NCI-H748 (cell line): ENCODE measurements around the gene SMARCC1.

ENCODE experiments used
- DNase-seq: peaks from one replicate; lab custom pipeline; 2025; ENCODE audit not compliant: unreplicated experiment; lab: John Stamatoyannopoulos, UW

The SMARCC1 gene

DNA sequence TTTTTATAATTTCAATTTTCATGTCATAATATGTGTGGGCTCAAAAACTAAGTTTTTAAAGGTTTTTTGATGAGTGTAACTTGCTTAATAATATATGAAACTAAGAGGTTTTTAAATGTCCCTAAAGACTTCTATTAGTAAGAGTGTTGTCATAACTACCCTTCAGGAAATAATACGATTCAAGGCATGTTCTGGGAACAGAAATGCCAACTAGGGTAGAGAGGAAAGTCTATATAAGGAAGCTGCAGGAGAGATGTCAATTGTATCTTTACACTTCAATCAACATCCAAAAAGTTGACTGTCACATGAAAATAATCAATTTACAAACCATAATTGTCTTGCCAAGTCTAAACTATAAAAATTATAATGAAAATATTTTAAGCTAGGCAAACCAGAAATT, 76.3 kb downstream of the SMARCC1 start:
- DNase-seq: no peak

DNA sequence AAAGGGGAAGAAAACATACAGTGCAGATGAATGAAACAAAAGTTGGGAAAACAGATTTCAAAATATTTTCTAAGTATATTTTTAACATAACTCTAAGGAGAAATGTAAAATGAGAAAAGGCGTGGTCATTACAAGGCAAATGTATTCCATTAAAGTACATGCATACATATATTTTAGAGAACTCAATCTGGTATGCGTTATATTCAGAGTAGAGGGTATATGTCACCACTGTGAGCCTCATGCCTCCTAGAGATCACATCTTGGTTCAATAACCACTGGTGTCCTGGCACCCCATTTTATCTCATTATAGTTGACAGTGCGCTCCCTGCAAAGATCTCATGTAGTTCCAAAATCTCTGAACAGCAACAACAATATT, 77.5 kb downstream of the SMARCC1 start:
- DNase-seq: no peak

DNA sequence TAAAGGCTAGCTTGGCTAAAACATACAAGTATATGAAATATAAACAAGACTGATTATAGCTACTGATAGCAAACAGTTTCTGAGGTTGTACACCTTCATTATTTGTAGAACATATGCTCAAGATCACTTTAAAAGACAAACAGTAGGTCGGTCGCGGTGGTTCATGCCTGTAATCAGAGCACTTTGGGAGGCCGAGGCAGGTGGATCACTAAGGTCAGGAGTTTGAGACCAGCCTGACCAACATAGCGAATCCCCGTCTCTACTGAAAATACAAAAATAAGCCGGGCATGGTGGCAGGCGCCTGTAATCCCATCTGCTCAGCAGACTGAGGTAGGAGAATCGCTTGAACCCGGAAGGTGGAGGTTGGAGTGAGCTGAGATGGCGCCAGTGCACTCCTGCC, 80.3 kb downstream of the SMARCC1 start:
- no peak for DNase-seq

DNA sequence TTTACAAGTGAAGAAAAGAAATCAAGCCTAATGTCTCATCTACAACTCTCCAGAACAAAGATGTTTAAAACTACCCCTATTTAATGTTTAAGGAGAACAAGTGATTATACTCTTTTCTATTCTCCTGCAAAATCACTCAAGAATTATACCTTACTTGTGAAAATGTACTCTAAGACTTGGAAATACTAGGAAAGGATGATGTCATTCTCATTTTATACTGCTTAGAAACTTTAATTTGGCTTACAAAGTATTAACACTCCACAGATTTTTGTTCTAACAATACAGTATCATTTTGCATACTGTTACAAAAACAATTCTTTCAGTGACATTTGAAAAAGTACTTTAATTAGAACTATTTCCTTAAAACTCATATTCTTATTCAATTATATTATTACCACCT, 89.5 kb downstream of the SMARCC1 start:
- no peak for DNase-seq

DNA sequence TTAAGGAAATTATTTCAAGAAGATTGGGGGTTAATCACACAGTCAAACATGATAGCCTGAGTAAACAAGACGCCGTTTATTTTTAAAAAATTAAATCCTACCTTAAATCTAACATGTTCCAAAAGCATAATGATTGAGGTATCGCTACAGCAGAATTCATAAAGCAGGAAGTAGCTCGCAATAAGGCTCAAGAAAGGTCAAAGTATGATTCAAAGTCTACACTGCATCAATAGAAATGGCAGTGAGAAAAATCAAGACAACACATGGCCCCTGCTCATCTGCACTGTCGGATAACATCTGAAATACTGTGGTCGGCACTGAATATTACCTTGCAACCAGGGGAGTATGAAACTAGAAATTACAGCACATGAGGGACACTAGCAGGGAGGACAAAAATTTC, 93.2 kb downstream of the SMARCC1 start:
- DNase-seq: no peak

DNA sequence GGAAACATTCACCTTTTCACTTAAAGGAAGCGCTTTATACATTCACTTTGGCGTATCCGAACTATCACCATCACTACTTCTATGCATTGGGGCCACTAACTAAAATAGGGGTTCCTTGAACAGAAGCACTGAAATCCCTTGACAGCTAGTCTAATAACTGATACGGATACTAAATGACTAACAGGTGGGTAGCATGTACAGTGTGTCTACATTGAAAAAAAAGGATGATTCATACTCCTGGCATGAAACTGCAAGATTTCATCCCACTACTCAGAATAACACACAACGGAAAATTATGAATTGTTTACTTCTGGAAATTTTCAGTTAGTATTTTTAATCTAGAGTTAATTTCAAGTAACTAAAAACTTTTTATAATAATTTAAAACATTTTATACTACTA, 96.7 kb downstream of the SMARCC1 start:
- DNase-seq: no peak

DNA sequence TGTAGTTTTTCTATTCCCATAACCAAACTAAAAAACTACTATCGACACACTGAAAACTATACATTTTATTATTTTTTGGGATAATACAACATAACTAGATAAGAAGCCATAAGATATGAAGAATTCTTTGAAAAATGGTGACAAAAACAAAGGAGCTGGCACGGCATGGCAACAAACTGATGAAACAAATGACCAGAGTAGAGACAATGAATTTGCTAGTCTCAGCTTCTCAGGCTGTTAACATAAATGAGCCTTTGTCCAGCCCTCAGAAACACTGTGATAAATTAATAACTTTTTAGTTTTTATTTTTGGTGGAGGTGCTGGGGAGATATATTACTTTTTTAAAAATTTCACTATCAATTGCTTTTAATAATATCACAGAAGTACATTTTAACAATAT, 100.7 kb downstream of the SMARCC1 start:
- DNase-seq: no peak

DNA sequence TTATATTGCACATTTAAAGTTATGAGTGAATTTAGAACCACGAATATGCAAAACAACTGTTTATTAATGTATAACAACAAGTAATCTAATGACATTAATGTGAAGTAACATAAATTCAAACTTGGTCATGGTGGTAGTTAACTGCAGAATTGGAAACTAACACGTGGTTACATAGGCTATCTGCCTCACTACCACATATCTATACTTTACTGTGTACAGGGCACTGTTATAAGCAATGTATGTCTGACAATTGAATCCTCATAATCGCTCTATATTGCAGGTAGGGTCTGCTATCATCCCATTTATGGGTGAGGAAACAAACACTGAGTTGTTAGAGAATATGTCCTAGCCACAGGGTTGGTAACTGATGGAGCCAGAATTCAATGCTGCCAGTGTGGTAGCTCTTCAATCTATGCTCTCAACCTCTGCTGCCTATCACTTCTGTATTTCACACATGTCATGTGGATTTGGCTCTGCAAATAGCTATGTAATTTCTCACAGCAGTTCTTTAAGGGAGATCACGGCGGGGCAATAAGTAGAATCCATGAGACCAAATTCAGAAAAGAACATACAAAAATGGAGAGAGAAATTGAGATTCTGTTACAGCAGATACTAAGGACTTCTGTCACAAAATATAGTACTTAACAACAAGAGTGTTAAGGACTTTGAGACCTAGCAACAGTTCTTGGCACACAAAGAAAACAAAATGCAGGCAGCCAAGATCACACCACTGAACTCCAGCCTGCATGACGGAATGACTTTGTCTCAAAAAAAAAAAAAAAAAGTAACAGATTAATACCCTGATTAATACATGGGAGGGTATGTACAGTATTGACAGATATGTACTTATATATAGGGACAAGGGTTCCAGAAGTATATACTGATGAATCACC, 103.0 kb downstream of the SMARCC1 start:
- DNase-seq: no peak

DNA sequence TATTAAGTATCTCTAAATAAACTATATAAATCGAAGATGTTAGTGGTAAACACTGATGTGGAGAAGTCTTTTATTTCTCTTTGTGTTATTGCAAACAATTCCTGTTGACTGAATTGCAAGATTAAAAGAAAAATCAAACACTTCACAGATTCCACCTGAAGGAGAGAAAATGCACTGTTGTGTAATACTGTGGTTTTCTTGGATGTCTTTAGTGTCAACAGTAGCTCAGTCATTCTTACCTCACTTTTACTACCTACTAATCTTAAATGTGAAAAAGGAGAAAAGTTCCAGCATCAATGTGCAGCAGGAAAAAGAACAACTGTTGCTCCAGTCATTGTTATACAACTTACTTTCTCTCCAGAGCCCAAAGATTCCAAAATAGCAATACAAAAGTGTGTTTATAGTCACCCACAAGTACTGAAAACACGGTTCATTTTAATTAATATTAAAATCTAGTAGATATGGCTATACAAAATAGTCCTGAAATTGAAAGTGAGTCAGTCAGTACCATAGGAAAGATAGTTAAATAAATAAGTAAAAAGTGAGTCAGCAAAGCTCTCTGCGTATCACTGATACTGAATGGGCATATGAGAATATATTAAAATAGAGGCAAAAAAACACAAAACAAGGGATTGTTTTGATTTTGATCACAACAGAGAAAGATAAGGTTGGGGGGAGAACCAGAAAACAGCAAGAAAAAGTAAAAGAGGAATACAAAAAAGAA, 112.5 kb downstream of the SMARCC1 start:
- DNase-seq: no peak

DNA sequence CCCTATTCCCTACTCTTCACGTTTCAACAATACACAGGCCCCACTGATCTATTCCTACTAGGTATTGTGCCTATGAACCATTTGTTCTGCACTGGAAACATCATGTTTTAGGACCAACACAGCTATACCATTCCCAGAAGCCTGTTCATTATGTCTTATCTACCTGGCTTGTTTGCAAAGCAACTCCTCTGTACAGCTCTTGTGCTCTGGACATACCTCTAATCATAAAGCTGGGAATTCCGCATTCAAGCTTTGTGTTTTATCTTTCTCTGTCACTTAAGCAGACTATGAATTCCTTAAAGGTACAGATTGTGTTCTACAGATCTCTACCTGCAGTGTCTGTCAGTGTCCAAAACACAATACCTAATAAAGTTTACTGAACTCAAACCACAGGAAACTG, 115.6 kb downstream of the SMARCC1 start:
- DNase-seq: no peak

DNA sequence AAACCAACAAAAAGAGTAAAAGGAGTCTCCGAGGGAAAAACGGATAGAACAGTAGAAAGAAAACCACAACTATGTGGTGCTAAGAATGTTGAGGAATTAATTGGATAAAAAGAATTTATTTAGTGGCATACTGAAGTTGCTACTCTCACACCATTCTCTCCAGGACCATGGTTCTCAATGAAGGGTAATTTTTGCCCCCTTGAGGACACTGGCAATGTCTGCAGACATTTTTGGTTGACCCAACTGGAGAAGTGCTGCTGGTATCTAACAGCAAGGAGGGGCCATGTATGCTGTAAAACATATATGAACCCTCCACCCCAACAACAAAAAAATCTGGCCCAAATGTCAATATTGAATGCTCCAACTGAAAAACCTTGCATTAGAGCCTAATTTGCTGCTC, 117.2 kb downstream of the SMARCC1 start:
- DNase-seq: peak; percentile 0

DNA sequence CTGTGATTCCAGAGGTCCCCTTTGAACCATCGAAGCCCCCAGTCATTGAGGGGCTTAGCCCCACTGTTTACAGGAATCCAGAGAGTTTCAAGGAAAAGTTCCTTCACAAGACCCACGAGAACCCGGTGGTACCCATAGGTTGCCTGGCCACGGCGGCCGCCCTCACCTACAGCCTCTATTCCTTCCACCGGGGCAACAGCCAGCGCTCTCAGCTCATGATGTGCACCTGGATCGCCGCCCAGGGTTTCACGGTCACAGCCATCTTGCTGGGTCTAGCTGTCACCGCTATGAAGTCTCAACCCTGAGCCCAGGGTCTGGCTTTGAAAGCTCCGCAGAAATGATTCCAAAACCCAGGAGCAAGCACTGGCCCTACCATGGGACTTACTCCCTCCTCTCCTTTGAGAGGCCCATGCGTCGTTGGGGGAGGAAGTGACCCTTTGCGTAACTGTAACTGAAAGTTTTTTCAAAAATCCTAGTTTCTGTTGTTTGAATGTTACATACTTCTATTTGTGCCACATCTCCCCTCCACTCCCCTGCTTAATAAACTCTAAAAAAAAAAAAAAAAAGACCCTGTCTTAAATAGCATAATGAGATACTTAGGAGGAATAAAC, 118.0 kb downstream of the SMARCC1 start:
- no peak for DNase-seq

DNA sequence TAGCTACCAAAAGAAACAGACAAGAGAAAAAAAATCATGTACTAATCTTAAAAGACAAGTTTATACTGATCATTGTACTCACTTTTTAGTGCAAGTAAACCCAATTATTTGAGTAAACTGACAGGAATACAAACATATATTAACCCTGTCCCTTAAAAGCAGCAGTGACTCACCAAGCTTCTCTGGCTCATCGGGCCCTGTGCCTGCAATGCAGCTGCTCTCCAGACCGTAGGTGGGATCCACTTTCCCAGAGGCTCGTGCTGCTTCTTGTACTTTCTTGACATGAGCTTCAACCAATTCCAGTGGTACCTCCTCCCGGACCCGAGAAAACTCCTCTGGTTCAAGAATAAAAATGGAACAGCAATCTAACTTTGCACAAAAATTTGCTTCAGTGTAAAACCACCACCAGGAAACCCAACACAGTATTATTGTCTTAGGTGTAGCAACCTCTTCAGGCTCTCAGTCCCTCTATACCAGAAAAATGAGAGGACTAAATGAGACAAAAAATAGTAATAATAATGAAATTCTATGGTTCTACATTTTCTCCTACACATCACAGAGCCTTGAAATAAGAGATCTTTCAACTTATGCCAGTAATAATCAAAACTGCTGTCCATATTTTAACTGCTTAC, 120.5 kb downstream of the SMARCC1 start:
- no peak for DNase-seq

DNA sequence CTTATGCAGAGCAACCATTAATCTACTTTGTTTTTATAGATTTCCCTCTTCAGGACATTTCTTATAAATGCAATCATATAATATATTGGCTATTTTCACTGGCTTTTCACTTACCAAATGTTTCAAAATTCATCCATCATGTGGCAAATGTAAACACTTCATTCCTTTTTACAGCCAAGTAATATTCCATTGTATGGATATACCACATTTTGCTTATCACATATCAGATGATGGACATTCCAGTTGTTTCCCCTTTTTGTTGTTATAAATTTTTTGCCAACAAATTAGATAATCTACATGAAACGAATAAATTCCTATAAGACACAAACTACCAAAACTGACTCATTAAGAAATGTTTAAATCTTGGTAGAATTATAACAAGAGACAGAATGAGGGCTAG, 123.2 kb downstream of the SMARCC1 start:
- DNase-seq: no peak

DNA sequence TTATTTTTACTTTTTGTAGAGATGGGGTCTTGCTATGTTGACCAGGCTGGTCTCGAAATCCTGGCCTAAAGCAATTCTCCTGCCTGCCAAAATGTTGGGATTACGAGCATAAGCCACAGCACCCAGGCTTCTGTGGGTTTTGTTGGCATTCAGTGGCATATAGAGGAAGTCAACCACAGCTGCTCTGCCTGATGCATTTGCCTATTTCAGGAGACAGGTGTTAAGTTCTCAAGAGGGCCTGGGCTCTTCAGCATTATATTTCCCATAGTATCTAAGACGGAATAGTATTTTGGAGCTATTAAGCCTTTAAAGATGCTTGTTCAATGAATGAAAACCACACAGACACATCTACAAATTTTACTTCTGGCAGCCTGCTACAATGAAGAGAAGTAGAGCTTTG, 129.6 kb downstream of the SMARCC1 start:
- DNase-seq: no peak

DNA sequence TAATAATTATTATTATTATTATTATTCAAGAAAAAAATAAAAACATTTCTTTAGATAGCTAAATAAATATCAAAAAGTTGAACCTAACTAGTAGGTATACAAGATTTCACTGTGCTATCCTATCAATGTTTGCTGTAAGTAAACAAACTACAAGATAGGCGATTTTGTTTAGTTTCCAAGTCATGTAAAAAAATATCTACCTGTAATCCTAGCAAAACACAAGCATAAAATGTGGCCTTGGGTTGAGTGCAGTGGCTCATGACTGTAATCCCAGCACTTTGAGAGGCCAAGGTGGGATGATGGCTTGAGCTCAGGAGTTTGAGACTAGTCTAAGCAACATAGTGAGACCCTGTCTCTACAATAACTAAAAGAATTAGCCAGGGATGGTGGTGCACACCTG, 131.4 kb downstream of the SMARCC1 start:
- DNase-seq: no peak

DNA sequence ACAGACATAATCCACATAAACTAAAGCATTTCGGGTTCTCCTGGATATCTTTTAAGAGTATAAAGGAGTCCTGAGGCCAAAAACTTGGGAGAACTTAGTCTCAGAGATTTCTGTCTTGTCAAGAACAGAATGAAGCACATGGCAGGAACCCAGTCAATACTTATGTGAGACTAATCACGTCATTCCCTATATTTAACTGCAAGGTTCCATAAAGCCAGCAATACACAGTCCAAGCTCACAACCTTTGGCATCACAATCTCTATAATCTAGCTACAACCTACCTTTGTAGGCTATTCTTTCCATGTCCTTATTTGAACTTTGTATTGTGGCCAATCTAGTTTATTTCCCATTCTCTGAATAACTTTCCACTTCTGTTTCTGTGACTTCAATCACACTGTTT, 134.1 kb downstream of the SMARCC1 start:
- DNase-seq: no peak

DNA sequence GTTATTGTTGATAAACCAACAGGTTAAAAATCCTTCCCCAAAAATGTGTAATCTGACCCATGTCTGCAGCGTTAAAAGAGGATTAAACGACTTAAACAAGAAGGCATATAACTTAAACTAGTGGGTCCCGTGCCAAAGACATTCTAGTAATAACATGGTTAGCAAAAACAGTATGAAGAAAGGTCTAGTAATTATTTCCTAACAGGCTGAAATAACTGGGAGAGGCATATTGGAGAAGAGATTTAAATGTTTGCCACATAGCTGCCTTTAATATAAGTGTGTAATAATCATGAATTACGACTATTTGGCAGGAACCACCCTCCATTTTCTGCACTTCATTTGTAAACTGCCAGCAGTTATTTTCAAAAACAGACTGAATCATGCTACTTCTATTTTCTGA, 135.3 kb downstream of the SMARCC1 start:
- DNase-seq: no peak

DNA sequence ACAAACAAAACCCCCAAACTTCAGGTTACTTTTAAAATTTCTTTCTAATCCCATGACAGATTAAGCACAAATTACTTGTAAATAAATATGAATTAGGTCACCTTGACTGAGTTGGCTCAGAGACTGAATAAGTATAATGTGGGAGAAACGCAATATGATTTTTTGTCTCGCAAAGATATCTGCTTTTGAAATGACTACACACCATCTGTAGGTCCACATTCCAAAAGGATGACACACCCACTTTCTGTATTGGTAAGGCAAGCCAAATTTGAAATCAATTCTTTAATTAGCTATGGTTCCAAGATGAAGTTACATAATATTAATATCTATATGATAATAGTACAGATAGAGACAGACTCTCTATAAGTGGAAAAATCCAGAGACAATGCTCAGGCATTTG, 136.1 kb downstream of the SMARCC1 start:
- DNase-seq: no peak

DNA sequence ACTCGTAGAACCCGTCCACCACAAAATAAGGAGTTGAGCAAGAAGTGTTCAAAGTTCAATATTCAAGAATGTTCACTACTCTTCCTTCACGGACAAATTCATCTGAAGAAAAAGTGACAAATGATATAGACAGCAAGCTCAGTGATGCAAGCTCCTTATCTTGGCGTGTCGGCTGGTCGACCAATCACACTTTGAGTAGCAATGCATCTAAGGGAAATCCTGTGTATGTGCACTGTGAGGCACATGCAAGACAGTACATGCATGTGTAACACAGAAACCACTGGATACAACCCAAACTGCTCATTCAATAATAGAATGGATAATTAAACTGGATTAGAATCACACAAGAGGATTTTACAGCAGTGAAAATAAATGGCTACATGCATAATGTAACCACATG, 138.6 kb downstream of the SMARCC1 start:
- DNase-seq: no peak

DNA sequence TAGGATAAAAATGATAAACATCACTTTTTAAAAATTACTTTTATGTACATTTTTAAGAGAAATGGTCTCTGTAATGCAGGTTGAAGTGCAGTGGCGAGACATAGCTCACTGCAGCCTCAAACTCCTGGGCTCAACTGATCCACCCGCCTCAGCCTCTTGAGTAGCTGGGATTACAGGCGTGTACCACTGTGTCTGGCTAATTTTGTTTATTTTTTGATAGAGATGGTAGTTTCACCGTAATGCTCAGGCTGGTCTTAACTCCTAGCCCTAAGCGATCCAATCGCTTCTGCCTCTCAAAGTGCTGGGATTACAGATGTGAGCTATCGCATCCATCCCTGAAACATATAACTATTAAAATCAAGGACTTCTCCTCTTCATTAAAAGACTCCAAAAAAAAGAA, 140.0 kb downstream of the SMARCC1 start:
- DNase-seq: no peak

DNA sequence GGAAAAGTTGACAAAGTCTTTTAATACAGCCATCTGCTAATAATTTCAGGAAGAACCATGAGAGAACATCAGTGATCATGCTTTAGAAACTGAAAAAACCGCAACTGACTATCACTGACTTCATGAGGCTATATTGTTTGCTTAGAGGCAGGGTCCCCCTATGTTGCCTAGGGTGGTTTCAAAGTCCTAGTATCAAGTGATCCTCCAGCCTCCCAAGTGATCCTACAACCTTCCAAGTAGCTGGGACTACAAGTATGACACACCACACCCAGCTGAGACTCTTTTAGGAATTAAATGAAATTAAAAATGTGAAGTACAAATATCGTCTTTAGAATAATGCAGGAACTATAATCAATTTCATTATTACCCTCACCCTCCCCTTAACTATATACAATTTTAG, 144.8 kb downstream of the SMARCC1 start:
- DNase-seq: no peak
